ENCODE measurements around the gene PHLDB2. TPM values are rescaled to one million over a fixed set of nuclear protein-coding genes. Genes with fewer than 3 reads are reported as not detected.

PHLDB2 gene
- total RNA-seq, 2 experiments from 2014 or later: 5.8 to 6.0 TPM

DNA sequence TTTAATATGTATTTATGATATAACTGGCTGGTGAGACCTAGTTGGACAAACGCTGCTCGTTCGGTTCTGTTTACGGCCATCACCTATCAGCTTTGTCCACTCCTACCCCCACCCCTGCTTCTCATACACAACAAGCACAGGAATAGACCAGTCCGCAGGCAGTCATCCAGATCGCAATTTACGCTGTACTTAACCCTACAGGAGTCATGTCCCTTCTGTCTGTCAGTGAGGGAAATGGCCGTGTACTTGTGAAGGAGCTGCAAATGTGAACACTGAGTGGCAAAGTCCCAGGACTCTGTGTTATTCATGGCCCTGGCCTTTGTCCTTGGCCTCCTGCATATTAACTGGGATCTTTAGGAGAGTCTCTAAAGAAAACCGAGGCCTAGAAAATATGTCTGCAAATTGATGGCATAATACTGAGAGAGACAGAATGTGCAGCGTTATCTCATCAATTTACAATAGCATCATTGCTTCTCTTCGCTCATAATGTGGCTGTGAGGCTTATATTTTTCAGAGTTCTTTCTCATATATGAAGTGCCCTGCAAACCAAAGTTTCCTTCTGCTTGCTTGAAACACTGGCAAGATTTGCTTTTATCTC lies 112.6 kb downstream of the PHLDB2 start:
- ATAC-seq (ENCODE audit: poor library complexity): no peak
- Histone ChIP-seq H3K36me3 (ENCODE audit: insufficient read depth, low read length) (no peaks in the 10 kb centered on the region), H3K27me3 (ENCODE audit: control insufficient read depth in 1 of 2, insufficient read depth in 2 of 2, low read length in 2 of 2) (no peaks in the 10 kb centered on the region), H3K4me3 (ENCODE audit: low read length) (no peak overlapping the region), H3K27ac (ENCODE audit: low read depth in 1 of 2, low read length in 2 of 2) (no peak overlapping the region), H3K9me3 (ENCODE audit: control insufficient read depth in 1 of 2, insufficient read depth in 1 of 2, low read length in 2 of 2) (no peaks in the 10 kb centered on the region), H3K4me1 (ENCODE audit: insufficient read depth, low read length) (no peaks in the 10 kb centered on the region)
- ChIA-PET POLR2A (no interaction called here), CTCF (interaction anchor here (1.3 kb wide), 1 partner anchor 254 kb away, joined by 4 read pairs; no protein-coding TSS in a partner anchor)
- H3K4me3 Mint-ChIP-seq: no peak overlapping the region
- TF ChIP-seq, protein P1, sequence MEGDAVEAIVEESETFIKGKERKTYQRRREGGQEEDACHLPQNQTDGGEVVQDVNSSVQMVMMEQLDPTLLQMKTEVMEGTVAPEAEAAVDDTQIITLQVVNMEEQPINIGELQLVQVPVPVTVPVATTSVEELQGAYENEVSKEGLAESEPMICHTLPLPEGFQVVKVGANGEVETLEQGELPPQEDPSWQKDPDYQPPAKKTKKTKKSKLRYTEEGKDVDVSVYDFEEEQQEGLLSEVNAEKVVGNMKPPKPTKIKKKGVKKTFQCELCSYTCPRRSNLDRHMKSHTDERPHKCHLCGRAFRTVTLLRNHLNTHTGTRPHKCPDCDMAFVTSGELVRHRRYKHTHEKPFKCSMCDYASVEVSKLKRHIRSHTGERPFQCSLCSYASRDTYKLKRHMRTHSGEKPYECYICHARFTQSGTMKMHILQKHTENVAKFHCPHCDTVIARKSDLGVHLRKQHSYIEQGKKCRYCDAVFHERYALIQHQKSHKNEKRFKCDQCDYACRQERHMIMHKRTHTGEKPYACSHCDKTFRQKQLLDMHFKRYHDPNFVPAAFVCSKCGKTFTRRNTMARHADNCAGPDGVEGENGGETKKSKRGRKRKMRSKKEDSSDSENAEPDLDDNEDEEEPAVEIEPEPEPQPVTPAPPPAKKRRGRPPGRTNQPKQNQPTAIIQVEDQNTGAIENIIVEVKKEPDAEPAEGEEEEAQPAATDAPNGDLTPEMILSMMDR (IDR thresholded peaks at IDR 0.05): no peak
- intact Hi-C loops (cut with DNase I, micrococcal nuclease): loop anchor here in 1 of 2 experiments (10.0 kb wide), 1 partner anchor 897 kb away; the partner anchor contains the start of gene NECTIN3
- peaks cover 5% of the 10 kb centered on the region for H3K4me1 Mint-ChIP-seq (ENCODE audit: low read depth)
- H3K27me3 Mint-ChIP-seq: no peaks in the 10 kb centered on the region
- H3K9me3 Mint-ChIP-seq: no peaks in the 10 kb centered on the region
- no peak for DNase-seq
- H3K27ac Mint-ChIP-seq: no peak overlapping the region
- no peaks in the 10 kb centered on the region for H3K36me3 Mint-ChIP-seq (ENCODE audit: low read depth)

DNA sequence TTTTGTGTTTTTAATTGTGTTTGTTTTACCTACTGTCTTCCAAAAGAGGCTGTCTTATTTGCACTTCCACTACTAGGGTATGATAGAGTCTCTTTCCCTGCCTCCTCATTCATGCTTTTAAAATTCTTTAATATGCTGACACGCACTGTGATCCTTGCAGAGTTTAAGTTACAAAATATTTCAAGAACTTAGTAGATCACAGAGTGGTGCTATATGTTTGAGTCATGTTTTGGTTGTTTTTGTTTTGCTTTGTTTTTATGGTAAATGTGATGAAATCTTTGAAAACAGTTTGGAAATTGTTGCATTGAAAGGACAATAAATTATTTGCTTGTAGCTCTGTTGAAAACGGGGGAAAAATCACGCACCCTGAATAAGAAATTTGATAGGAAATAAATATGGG lies 113.8 kb downstream of the PHLDB2 start:
- no peaks in the 10 kb centered on the region for H3K27me3 Mint-ChIP-seq
- TF ChIP-seq, protein P1 (IDR thresholded peaks at IDR 0.05): no peak
- ATAC-seq (ENCODE audit: poor library complexity) (no peak), DNase-seq (no peak)
- Histone ChIP-seq H3K9me3 (ENCODE audit: control insufficient read depth in 1 of 2, insufficient read depth in 1 of 2, low read length in 2 of 2) (no peaks in the 10 kb centered on the region), H3K27me3 (ENCODE audit: control insufficient read depth in 1 of 2, insufficient read depth in 2 of 2, low read length in 2 of 2) (no peaks in the 10 kb centered on the region), H3K36me3 (ENCODE audit: insufficient read depth, low read length) (no peaks in the 10 kb centered on the region), H3K4me3 (ENCODE audit: low read length) (no peak overlapping the region), H3K4me1 (ENCODE audit: insufficient read depth, low read length) (no peaks in the 10 kb centered on the region), H3K27ac (ENCODE audit: low read depth in 1 of 2, low read length in 2 of 2) (no peak overlapping the region)
- no peaks in the 10 kb centered on the region for H3K4me1 Mint-ChIP-seq (ENCODE audit: low read depth)
- ChIA-PET CTCF (interaction anchor here (1.5 kb wide), 1 partner anchor 41 kb away, joined by 3 read pairs; no protein-coding TSS in a partner anchor), POLR2A (no interaction called here)
- H3K36me3 Mint-ChIP-seq (ENCODE audit: low read depth): no peaks in the 10 kb centered on the region
- H3K27ac Mint-ChIP-seq: no peak overlapping the region
- no peak overlapping the region for H3K4me3 Mint-ChIP-seq
- intact Hi-C loops (cut with DNase I, micrococcal nuclease): loop anchor here in 1 of 2 experiments (10.0 kb wide), 1 partner anchor 898 kb away; the partner anchor contains the start of gene NECTIN3
- no peaks in the 10 kb centered on the region for H3K9me3 Mint-ChIP-seq

DNA sequence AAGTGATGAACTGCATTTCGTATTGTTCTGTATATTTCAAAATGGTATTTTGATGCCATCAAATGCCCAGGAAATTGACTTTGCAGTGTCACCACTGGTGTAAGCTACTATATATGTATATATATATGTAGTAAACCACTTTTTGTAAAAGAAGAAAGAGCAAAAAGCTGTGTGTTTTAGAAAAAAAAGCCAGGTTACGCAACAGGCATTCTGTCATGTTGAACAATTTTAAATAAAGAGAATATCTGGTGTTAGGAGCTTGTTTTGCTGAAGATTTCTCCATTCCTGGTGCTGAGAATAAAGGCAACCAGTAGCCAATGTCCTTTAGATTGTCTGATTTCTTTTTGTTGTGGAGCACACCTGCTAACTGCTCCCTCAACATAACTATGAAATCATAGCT lies 116.1 kb downstream of the PHLDB2 start:
- H3K36me3 ChIP-seq (ENCODE audit: insufficient read depth, low read length): no peaks in the 10 kb centered on the region
- H3K9me3 ChIP-seq (ENCODE audit: control insufficient read depth in 1 of 2, insufficient read depth in 1 of 2, low read length in 2 of 2): no peaks in the 10 kb centered on the region
- Mint-ChIP-seq H3K27me3 (no peaks in the 10 kb centered on the region), H3K27ac (no peak overlapping the region), H3K4me3 (no peak overlapping the region), H3K9me3 (no peaks in the 10 kb centered on the region), H3K4me1 (ENCODE audit: low read depth) (peaks cover 16% of the 10 kb centered on the region), H3K36me3 (ENCODE audit: low read depth) (peaks cover 9% of the 10 kb centered on the region)
- intact Hi-C loops (cut with DNase I, micrococcal nuclease): loop anchor here (2.0 to 10.0 kb wide), 5 partner anchors 37 to 900 kb away; partner anchors contain the start of genes CD96 (in 1 of the 2) and NECTIN3 (in 1 of the 2)
- ChIA-PET CTCF (interaction anchor here (1.0 kb wide), 1 partner anchor 39 kb away, joined by 3 read pairs; no protein-coding TSS in a partner anchor), POLR2A (interaction anchor here (0.6 kb wide), 1 partner anchor 269 kb away, joined by 3 read pairs; no protein-coding TSS in a partner anchor)
- H3K27ac ChIP-seq (ENCODE audit: low read depth in 1 of 2, low read length in 2 of 2): no peak overlapping the region
- DNase-seq (no peak), ATAC-seq (ENCODE audit: poor library complexity) (no peak)
- H3K4me1 ChIP-seq (ENCODE audit: insufficient read depth, low read length): peaks cover 4% of the 10 kb centered on the region
- no peaks in the 10 kb centered on the region for H3K27me3 ChIP-seq (ENCODE audit: control insufficient read depth in 1 of 2, insufficient read depth in 2 of 2, low read length in 2 of 2)
- no peak overlapping the region for H3K4me3 ChIP-seq (ENCODE audit: low read length)
- TF ChIP-seq, protein P1 (IDR thresholded peaks at IDR 0.05): no peak
